GM12874 (cell line): Measurements from ENCODE around the gene TP73.

ENCODE experiments used
- TF ChIP-seq, protein P1 (sequence below): IDR thresholded peaks from 2 replicates; pipeline ENCODE4 v1.5.1; 2011; ENCODE audit warnings: low read depth, mild to moderate bottlenecking, control low read depth, low read length, moderate library complexity; ENCODE audit not compliant: insufficient read depth

Gene TP73

GRCh38 chr1:3729594-3730542 is 77.6 kb downstream of the TP73 start:
- TF ChIP-seq, protein P1, sequence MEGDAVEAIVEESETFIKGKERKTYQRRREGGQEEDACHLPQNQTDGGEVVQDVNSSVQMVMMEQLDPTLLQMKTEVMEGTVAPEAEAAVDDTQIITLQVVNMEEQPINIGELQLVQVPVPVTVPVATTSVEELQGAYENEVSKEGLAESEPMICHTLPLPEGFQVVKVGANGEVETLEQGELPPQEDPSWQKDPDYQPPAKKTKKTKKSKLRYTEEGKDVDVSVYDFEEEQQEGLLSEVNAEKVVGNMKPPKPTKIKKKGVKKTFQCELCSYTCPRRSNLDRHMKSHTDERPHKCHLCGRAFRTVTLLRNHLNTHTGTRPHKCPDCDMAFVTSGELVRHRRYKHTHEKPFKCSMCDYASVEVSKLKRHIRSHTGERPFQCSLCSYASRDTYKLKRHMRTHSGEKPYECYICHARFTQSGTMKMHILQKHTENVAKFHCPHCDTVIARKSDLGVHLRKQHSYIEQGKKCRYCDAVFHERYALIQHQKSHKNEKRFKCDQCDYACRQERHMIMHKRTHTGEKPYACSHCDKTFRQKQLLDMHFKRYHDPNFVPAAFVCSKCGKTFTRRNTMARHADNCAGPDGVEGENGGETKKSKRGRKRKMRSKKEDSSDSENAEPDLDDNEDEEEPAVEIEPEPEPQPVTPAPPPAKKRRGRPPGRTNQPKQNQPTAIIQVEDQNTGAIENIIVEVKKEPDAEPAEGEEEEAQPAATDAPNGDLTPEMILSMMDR: no peak

DNA sequence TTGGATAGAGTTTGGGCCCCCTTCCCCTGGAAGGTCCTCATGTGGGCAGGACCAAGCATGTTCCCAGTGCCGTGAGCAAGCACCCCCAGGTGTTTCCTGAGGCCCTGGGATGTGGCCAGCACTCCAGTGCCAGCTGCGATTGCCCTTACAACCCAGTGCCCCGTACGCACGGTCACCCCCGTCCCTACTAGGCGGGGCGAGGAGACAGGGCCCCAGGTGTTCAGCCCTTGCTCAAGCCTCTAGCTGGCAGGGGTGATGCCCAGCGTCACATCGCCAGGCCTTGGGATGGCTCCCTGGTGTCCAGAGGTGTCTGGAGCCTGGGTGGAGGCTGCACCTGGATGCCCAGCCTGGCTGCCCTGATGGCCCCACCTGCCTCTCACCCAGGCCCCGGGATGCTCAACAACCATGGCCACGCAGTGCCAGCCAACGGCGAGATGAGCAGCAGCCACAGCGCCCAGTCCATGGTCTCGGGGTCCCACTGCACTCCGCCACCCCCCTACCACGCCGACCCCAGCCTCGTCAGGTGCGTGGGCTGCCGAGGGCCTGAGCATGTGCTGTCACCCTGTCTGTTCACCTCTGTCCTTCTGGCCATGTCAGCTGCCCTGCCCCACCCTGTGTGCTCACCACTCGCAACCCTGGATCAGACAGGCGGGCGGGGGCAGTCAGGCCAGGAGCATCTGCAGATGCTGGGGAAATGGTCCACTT is 78.4 kb downstream of the TP73 start:
- TF ChIP-seq, protein P1: no peak

DNA sequence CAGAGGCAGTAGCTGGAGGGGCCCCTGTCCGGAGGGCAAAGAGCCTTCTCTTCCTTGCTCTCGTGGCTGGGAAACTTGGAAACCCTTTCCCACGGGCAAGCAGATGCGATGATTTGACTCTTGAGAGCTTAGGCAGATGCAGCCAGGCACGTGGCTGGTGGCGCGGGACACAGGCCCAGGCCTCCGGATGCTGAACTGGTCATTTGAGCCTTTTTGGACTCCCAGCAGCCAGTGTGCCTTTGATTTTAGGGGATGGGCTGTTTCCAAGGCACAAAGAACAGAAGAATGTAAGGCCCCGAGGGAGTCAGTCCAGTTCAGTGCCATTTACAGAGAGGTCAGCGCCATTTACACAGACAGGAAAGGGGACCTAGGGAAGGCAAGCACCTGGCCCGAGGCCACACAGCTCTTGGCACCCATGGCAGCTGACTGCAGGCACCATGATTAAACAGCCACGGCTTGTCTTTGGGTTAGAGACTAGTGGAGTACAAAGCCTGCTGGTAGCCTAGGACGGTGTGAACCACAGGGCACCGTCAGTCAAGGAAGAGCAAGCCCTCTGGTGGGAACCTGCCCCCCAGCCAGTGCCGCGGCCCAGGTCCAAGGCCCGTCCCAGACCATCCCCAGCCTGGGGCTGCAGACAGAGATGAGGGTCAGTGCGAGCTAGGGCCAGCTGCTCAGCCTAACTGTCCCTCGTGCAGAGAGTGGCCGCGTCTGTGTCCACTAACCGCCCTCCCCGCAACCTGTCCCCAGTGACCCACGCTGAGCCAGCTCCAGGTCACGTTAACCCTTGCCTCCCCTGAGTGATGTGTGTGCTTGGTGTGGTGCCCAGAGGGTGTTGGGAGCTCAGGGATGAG is 79.5 kb downstream of the TP73 start:
- TF ChIP-seq, protein P1: no peak

DNA sequence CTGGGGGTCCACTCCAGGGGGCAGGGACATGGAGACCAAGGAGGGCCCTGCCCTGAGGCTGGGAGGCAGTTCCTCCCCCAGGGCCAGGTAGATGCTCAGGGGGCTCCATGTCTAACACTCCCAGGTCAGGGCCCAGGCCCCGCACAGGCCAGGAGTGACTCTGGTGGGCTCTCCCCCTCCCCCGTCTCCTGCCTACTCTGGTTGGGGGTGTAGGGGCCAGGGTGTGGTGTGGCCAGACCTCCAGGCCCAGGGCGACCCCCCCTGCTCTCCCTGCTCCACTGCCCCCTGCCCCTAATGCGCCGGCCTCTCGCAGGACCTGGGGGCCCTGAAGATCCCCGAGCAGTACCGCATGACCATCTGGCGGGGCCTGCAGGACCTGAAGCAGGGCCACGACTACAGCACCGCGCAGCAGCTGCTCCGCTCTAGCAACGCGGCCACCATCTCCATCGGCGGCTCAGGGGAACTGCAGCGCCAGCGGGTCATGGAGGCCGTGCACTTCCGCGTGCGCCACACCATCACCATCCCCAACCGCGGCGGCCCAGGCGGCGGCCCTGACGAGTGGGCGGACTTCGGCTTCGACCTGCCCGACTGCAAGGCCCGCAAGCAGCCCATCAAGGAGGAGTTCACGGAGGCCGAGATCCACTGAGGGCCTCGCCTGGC is 80.2 kb downstream of the TP73 start:
- TF ChIP-seq, protein P1: no peak

GRCh38 chr1:3733094-3733882 is 81.0 kb downstream of the TP73 start:
- TF ChIP-seq, protein P1: no peak

DNA sequence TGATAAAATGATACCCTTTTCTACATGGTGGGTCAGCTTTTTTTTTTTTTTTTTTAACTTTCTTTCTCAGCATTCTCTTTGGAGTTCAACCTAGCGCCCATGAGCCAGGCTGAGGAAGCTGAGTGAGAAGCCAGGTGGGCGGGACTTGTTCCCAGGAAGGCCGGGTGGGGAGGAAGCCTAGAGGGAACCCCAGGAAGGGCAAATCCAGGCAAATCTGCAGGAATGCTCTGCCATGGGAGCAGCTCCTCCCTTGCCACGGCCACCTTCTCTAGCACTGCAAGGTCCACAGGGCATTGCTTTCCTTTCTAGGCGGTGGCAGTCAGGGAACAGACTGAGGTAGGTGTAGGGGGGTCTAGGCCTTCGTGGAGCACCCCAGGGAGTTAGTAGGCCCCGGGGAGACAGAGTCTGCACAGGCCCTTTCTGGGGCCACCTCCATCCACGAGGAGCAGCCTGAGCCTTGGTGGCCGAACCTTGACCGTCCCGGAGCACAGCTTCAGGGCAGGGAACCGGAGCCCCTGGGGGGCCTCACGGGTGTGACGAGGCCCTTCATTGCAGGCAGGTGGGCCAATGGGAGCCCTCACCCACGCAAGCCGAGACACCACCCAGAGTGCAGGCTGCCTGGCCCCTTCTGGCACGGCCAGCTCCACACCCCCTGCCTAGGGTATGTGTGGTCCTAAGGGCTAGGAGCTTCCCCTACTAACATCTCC is 81.7 kb downstream of the TP73 start:
- TF ChIP-seq, protein P1: no peak
